Ishikawa (cell line): ENCODE data around the gene MACROD2.

Experiments used
- CEBPB ChIP-seq: IDR thresholded peaks from 2 replicates; pipeline ENCODE4 v1.6.1; 2012
- CREB1 ChIP-seq: IDR thresholded peaks from 2 replicates; pipeline ENCODE4 v1.6.1; 2012; ENCODE audit warnings: low read depth
- EGR1 ChIP-seq: IDR thresholded peaks from 2 replicates; pipeline ENCODE4 v1.6.1; 2012
- EP300 ChIP-seq: IDR thresholded peaks from 2 replicates; pipeline ENCODE4 v1.6.1; 2012; ENCODE audit warnings: borderline replicate concordance
- FOXM1 ChIP-seq: IDR thresholded peaks from 2 replicates; pipeline ENCODE4 v1.6.1; 2012; ENCODE audit warnings: low read depth, borderline replicate concordance
- NFIC ChIP-seq: IDR thresholded peaks from 2 replicates; pipeline ENCODE4 v1.6.1; 2012
- RAD21 ChIP-seq: IDR thresholded peaks from 2 replicates; pipeline ENCODE4 v1.6.1; 2012; ENCODE audit warnings: low read depth
- TAF1 ChIP-seq: IDR thresholded peaks from 2 replicates; pipeline ENCODE4 v1.6.1; 2012; ENCODE audit warnings: low read depth, mild to moderate bottlenecking
- TCF12 ChIP-seq: IDR thresholded peaks from 2 replicates; pipeline ENCODE4 v1.6.1; 2012; ENCODE audit warnings: low read depth
- TEAD4 ChIP-seq: IDR thresholded peaks from 2 replicates; pipeline ENCODE4 v1.6.1; 2012
- YY1 ChIP-seq: IDR thresholded peaks from 2 replicates; pipeline ENCODE4 v1.6.1; 2012; ENCODE audit warnings: low read depth
- ZBTB7A ChIP-seq: IDR thresholded peaks from 2 replicates; pipeline ENCODE4 v1.6.1; 2012; ENCODE audit warnings: low read depth
- TF ChIP-seq, protein P1 (sequence below): IDR thresholded peaks from 2 replicates; pipeline ENCODE4 v1.6.1; 2012
- TF ChIP-seq, protein P2 (sequence below): IDR thresholded peaks from 2 replicates; pipeline ENCODE4 v1.6.1; 2012; ENCODE audit warnings: low read depth, mild to moderate bottlenecking
- TF ChIP-seq, protein P3 (sequence below): IDR thresholded peaks from 2 replicates; pipeline ENCODE4 v1.6.1; 2012

Gene MACROD2

DNA sequence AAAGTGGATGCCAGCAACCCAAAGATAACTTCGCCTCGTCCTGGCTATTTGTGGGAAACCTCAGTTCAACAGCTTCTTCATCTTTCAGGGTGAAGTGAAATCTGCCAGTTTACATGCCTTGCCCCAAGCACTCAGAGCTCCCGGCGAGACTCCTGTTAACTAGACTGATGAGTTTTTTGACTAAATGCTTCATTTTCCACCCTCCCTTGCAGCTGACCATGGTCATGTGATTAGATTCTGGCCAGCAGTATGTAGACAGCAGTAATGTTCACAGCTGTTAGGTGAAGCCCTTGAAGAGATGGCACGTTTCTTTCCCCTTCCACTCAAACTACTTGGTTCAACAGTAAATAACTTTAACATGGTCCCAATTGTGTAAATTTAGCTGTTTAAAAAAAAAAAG, 1060.9 kb downstream of the MACROD2 start:
- TF ChIP-seq EP300 (no peak), RAD21 (no peak), TCF12 (no peak), CEBPB (no peak), CREB1 (no peak)
- TF ChIP-seq, protein P1, sequence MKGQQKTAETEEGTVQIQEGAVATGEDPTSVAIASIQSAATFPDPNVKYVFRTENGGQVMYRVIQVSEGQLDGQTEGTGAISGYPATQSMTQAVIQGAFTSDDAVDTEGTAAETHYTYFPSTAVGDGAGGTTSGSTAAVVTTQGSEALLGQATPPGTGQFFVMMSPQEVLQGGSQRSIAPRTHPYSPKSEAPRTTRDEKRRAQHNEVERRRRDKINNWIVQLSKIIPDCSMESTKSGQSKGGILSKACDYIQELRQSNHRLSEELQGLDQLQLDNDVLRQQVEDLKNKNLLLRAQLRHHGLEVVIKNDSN: no peak

DNA sequence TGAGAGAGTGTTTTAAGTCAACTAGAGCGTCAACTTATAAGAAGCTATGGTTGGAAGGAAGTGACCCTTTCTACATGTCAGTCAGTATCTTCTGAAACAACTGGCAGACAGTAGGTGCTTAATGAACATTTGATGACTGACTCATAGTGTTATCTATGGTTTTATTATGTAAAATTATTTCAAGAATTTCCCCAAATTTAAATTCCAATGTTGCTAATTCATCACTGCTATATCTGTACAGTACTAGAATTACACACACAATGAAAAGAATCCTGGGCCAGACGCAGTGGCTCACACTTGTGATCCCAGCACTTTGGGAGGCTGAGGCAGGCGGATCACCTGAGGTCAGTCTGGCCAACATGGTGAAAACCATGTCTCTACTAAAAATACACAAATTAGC, 1063.5 kb downstream of the MACROD2 start:
- no peak for TF ChIP-seq NFIC
- TF ChIP-seq, protein P1: no peak

DNA sequence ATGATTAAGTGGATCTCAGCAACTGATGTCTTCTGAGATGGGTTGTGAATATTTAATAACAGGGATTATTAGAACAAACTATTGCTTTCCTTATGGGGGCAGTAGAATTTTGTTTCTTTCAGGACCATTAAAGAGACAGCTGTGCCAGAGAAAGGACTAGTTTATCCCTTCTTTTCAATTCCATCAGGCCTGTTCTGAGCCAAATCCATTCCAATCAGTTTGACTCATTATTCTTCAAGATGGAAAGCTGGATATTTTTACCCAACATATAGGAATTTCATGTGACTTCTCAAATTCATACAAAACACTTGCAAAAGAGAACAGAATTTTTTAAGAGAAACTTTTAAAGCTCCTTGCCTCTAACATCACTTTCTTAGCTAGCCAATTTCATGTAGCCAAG, 1064.1 kb downstream of the MACROD2 start:
- TF ChIP-seq CEBPB (no peak), RAD21 (no peak), CREB1 (no peak), FOXM1 (no peak), ZBTB7A (no peak), YY1 (no peak), EP300 (no peak), TEAD4 (no peak), TAF1 (no peak)
- TF ChIP-seq, protein P2, sequence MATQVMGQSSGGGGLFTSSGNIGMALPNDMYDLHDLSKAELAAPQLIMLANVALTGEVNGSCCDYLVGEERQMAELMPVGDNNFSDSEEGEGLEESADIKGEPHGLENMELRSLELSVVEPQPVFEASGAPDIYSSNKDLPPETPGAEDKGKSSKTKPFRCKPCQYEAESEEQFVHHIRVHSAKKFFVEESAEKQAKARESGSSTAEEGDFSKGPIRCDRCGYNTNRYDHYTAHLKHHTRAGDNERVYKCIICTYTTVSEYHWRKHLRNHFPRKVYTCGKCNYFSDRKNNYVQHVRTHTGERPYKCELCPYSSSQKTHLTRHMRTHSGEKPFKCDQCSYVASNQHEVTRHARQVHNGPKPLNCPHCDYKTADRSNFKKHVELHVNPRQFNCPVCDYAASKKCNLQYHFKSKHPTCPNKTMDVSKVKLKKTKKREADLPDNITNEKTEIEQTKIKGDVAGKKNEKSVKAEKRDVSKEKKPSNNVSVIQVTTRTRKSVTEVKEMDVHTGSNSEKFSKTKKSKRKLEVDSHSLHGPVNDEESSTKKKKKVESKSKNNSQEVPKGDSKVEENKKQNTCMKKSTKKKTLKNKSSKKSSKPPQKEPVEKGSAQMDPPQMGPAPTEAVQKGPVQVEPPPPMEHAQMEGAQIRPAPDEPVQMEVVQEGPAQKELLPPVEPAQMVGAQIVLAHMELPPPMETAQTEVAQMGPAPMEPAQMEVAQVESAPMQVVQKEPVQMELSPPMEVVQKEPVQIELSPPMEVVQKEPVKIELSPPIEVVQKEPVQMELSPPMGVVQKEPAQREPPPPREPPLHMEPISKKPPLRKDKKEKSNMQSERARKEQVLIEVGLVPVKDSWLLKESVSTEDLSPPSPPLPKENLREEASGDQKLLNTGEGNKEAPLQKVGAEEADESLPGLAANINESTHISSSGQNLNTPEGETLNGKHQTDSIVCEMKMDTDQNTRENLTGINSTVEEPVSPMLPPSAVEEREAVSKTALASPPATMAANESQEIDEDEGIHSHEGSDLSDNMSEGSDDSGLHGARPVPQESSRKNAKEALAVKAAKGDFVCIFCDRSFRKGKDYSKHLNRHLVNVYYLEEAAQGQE: no peak
- TF ChIP-seq, protein P1: no peak
- TF ChIP-seq, protein P3, sequence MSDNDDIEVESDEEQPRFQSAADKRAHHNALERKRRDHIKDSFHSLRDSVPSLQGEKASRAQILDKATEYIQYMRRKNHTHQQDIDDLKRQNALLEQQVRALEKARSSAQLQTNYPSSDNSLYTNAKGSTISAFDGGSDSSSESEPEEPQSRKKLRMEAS: no peak

DNA sequence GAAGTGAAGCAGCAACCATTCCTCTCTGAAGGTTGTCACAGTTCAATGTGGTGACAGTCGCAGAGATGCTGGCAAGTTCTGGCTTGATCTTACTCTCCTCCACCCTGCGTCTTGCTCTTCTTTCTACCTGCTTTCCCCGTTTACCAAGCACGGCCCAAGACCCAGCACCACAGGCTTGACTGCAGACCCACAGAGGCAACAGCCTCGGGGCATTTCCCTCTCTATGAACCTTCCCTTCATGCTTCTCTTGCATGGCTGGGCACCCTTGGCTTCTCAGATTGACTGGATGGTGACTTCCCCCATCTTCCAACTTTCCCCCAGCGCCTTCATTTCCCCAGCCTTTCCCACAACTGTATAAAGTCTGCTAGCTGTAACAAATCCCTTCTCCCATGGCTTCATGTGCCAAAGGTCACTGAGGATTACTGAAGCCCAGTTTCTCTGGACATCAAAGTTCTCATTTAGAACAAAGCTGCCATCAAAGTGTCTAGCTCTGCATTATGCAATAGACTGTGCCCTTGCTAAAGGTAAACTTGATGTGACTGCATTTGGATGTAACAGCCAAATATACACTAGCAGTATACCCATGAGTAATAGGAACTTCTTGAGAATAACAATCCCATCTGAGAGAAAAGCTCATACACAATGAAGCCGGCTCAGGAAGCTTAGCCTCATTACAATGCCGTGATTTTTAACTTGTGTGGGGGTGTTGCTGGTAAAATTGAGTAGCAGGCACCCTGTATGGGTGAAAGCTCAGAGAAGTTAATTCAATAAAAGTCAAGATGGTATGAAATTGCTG, 1065.1 kb downstream of the MACROD2 start:
- TF ChIP-seq FOXM1: no peak

DNA sequence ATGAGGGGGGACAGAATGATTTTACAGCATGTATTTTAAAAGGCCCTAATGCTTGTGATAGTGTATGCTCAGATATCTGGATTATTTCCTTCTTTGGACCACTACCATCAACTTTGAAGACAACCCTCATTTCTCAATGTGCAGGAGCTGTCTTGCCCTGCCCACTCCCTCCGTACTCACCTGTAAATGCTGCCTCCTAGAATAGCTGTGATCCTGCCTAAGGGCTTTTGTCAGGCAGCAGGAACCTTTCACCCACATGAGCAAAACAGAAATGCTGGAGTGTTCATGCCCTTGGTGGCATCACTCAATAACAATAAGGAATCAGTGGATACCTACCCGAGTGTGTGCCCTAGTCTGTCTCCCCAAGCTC, 1065.7 kb downstream of the MACROD2 start:
- TF ChIP-seq FOXM1 (no peak), EGR1 (no peak), EP300 (no peak), CREB1 (no peak), TAF1 (no peak), TEAD4 (no peak), RAD21 (no peak), NFIC (no peak), TCF12 (no peak)
- TF ChIP-seq, protein P3: no peak
- TF ChIP-seq, protein P2: no peak
- TF ChIP-seq, protein P1: no peak

DNA sequence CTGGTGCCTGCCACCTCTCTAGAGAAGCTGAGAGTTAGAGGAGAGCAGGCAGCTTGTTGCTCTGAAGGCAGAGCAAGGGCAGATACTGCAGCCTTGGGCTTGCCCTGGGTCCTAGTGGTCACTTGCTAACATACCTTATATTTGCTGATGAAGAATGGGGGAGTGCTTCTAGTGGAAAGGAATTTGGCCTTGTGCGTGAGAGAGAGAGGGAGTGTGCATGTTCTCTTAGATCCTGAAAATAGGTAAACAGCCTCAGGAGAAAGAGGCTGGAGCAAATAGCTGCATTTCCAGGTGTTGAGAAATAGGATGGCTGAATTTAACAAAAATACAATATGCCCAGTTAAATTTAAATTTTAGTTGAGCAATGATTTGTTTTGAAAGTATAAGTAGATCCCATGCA, 1066.6 kb downstream of the MACROD2 start:
- TF ChIP-seq, protein P3: no peak
- TF ChIP-seq EP300 (no peak), RAD21 (peak; percentile 21; the same call in 1 of the 2 replicates), TCF12 (0 out of 2 replicates have a peak, but pooled peaks have one; percentile 22), ZBTB7A (no peak), TEAD4 (peak; percentile 70), YY1 (no peak)
